ENCODE results near the gene FPGT.
A peak's percentile ranks its signal among the peaks of the same experiment; 100 is the strongest.

The FPGT gene

DNA sequence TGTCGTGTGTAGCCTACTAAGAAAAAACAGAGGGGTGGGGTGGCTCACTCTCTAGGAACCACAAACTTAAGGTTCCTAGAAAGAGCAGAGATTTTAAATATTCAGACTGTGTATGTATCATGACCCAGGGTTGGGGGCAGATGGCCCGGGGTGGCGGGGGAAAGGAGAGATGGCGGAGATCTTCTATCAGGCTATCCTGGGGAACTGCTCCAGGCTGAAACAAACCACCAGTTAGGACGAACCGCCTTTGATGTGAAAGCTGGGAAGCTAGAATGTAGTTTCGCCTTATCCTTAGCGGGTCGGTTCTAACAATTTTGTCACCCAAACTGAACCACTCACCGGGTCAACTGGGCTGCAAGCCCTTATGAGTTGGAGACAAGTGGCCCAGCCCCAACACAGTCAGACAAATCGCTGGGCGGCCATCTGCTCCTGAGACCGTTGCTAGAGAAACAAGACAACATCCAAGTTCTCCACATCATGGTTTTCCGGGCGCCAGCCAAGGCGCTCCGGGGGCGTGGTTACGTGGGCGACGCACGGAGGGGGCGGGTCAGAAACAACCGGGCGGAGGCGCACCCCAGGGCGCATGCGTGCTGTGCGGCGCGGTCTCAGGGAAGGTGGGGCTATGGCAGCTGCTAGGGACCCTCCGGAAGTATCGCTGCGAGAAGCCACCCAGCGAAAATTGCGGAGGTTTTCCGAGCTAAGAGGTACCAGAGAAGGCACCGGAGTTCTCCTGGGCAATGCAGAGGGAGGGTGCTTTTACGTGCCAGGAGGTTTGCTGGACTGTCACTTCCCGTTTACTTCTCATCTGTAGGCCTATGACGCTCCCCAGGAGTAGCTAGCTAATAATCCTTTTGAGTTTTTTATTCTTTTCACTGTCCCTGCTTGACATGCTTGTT, at the start of gene FPGT, which contains the start of gene LRRIQ3:
FPGT (plus strand) TSS at position 586 of the 896 bp plus-strand sequence; CDS start at position 623, 37 bp downstream.
LRRIQ3 (minus strand) TSS at position 520 of the 896 bp plus-strand sequence. CDS start 14,492 bp downstream, outside the sequence.
- Histone ChIP-seq H3K4me1 (ENCODE audit: control insufficient read depth, insufficient read depth, low read length) (no peaks in the 10 kb centered on the region), H3K27ac (ENCODE audit: extremely low read depth, low read depth, low read length) (peak within 1 kb of the TSS; percentile 38; the same call in 1 of the 2 replicates), H3K4me3 (ENCODE audit: low read depth, low read length) (peak within 1 kb of the TSS; percentile 82), H3K36me3 (ENCODE audit: control insufficient read depth in 2 of 2, insufficient read depth in 1 of 2, low read length in 2 of 2) (peaks cover 0 to 3% of the 10 kb centered on the region in 2 experiments; a peak in 1 of 3 replicates), H3K9me3 (ENCODE audit: control insufficient read depth, insufficient read depth, low read depth, low read length) (no peaks in the 10 kb centered on the region)
- POLR2A ChIA-PET = interaction anchor here (0.8 kb wide), 1 partner anchor 9 kb away, joined by 3 read pairs; no protein-coding TSS in a partner anchor
- CTCF ChIA-PET = no interaction called here
- TF ChIP-seq, protein P1, sequence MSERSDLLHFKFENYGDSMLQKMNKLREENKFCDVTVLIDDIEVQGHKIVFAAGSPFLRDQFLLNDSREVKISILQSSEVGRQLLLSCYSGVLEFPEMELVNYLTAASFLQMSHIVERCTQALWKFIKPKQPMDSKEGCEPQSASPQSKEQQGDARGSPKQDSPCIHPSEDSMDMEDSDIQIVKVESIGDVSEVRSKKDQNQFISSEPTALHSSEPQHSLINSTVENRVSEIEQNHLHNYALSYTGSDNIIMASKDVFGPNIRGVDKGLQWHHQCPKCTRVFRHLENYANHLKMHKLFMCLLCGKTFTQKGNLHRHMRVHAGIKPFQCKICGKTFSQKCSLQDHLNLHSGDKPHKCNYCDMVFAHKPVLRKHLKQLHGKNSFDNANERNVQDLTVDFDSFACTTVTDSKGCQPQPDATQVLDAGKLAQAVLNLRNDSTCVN (tag by site-specific recombination; optimal IDR thresholded peaks at IDR 0.05) = no peak
- 0 out of 2 replicates have a peak, but pooled peaks have one; percentile 18 for TF ChIP-seq YY1 (tag by site-specific recombination; IDR thresholded peaks at IDR 0.05)
- TF ChIP-seq, protein P2, sequence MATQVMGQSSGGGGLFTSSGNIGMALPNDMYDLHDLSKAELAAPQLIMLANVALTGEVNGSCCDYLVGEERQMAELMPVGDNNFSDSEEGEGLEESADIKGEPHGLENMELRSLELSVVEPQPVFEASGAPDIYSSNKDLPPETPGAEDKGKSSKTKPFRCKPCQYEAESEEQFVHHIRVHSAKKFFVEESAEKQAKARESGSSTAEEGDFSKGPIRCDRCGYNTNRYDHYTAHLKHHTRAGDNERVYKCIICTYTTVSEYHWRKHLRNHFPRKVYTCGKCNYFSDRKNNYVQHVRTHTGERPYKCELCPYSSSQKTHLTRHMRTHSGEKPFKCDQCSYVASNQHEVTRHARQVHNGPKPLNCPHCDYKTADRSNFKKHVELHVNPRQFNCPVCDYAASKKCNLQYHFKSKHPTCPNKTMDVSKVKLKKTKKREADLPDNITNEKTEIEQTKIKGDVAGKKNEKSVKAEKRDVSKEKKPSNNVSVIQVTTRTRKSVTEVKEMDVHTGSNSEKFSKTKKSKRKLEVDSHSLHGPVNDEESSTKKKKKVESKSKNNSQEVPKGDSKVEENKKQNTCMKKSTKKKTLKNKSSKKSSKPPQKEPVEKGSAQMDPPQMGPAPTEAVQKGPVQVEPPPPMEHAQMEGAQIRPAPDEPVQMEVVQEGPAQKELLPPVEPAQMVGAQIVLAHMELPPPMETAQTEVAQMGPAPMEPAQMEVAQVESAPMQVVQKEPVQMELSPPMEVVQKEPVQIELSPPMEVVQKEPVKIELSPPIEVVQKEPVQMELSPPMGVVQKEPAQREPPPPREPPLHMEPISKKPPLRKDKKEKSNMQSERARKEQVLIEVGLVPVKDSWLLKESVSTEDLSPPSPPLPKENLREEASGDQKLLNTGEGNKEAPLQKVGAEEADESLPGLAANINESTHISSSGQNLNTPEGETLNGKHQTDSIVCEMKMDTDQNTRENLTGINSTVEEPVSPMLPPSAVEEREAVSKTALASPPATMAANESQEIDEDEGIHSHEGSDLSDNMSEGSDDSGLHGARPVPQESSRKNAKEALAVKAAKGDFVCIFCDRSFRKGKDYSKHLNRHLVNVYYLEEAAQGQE (tag by site-specific recombination; IDR thresholded peaks at IDR 0.05) = peak; percentile 27; the same call in 1 of the 2 replicates
- TF ChIP-seq, protein P3, sequence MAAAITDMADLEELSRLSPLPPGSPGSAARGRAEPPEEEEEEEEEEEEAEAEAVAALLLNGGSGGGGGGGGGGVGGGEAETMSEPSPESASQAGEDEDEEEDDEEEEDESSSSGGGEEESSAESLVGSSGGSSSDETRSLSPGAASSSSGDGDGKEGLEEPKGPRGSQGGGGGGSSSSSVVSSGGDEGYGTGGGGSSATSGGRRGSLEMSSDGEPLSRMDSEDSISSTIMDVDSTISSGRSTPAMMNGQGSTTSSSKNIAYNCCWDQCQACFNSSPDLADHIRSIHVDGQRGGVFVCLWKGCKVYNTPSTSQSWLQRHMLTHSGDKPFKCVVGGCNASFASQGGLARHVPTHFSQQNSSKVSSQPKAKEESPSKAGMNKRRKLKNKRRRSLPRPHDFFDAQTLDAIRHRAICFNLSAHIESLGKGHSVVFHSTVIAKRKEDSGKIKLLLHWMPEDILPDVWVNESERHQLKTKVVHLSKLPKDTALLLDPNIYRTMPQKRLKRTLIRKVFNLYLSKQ (tag by site-specific recombination; IDR thresholded peaks at IDR 0.05; ENCODE audit: borderline replicate concordance) = no peak
- TF ChIP-seq ZNF302 (tag by site-specific recombination; IDR thresholded peaks at IDR 0.05; ENCODE audit: low read depth) = no peak
- TF ChIP-seq, protein P4, sequence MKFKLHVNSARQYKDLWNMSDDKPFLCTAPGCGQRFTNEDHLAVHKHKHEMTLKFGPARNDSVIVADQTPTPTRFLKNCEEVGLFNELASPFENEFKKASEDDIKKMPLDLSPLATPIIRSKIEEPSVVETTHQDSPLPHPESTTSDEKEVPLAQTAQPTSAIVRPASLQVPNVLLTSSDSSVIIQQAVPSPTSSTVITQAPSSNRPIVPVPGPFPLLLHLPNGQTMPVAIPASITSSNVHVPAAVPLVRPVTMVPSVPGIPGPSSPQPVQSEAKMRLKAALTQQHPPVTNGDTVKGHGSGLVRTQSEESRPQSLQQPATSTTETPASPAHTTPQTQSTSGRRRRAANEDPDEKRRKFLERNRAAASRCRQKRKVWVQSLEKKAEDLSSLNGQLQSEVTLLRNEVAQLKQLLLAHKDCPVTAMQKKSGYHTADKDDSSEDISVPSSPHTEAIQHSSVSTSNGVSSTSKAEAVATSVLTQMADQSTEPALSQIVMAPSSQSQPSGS (tag by site-specific recombination; IDR thresholded peaks at IDR 0.05; ENCODE audit: low read depth) = no peak
- TF ChIP-seq, protein P5, sequence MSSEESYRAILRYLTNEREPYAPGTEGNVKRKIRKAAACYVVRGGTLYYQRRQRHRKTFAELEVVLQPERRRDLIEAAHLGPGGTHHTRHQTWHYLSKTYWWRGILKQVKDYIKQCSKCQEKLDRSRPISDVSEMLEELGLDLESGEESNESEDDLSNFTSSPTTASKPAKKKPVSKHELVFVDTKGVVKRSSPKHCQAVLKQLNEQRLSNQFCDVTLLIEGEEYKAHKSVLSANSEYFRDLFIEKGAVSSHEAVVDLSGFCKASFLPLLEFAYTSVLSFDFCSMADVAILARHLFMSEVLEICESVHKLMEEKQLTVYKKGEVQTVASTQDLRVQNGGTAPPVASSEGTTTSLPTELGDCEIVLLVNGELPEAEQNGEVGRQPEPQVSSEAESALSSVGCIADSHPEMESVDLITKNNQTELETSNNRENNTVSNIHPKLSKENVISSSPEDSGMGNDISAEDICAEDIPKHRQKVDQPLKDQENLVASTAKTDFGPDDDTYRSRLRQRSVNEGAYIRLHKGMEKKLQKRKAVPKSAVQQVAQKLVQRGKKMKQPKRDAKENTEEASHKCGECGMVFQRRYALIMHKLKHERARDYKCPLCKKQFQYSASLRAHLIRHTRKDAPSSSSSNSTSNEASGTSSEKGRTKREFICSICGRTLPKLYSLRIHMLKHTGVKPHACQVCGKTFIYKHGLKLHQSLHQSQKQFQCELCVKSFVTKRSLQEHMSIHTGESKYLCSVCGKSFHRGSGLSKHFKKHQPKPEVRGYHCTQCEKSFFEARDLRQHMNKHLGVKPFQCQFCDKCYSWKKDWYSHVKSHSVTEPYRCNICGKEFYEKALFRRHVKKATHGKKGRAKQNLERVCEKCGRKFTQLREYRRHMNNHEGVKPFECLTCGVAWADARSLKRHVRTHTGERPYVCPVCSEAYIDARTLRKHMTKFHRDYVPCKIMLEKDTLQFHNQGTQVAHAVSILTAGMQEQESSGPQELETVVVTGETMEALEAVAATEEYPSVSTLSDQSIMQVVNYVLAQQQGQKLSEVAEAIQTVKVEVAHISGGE (tag by site-specific recombination; conservative IDR thresholded peaks at IDR 0.05; ENCODE audit: low read depth) = peak; percentile 52
- TF ChIP-seq MZF1 (tag by site-specific recombination; IDR thresholded peaks at IDR 0.05; ENCODE audit: borderline replicate concordance) = 0 out of 2 replicates have a peak, but pooled peaks have one; percentile 12
- TF ChIP-seq ZNF660 (tag by site-specific recombination; IDR thresholded peaks at IDR 0.05) = 0 out of 2 replicates have a peak, but pooled peaks have one; percentile 56
- TF ChIP-seq EGR2 (tag by site-specific recombination; IDR thresholded peaks at IDR 0.05; ENCODE audit: low read depth) = peak; percentile 89
- TF ChIP-seq ZBTB20 (tag by site-specific recombination; IDR thresholded peaks at IDR 0.05) = peak; percentile 47; the same call in 1 of the 2 replicates
- TF ChIP-seq ZBTB17 (tag by site-specific recombination; IDR thresholded peaks at IDR 0.05) = peak; percentile 78
- TF ChIP-seq ZNF610 (tag by site-specific recombination; IDR thresholded peaks at IDR 0.05; ENCODE audit: borderline replicate concordance) = peak; percentile 66; the same call in 1 of the 2 replicates
- TF ChIP-seq ZNF626 (tag by site-specific recombination; IDR thresholded peaks at IDR 0.05) = no peak
- TF ChIP-seq, protein P6, sequence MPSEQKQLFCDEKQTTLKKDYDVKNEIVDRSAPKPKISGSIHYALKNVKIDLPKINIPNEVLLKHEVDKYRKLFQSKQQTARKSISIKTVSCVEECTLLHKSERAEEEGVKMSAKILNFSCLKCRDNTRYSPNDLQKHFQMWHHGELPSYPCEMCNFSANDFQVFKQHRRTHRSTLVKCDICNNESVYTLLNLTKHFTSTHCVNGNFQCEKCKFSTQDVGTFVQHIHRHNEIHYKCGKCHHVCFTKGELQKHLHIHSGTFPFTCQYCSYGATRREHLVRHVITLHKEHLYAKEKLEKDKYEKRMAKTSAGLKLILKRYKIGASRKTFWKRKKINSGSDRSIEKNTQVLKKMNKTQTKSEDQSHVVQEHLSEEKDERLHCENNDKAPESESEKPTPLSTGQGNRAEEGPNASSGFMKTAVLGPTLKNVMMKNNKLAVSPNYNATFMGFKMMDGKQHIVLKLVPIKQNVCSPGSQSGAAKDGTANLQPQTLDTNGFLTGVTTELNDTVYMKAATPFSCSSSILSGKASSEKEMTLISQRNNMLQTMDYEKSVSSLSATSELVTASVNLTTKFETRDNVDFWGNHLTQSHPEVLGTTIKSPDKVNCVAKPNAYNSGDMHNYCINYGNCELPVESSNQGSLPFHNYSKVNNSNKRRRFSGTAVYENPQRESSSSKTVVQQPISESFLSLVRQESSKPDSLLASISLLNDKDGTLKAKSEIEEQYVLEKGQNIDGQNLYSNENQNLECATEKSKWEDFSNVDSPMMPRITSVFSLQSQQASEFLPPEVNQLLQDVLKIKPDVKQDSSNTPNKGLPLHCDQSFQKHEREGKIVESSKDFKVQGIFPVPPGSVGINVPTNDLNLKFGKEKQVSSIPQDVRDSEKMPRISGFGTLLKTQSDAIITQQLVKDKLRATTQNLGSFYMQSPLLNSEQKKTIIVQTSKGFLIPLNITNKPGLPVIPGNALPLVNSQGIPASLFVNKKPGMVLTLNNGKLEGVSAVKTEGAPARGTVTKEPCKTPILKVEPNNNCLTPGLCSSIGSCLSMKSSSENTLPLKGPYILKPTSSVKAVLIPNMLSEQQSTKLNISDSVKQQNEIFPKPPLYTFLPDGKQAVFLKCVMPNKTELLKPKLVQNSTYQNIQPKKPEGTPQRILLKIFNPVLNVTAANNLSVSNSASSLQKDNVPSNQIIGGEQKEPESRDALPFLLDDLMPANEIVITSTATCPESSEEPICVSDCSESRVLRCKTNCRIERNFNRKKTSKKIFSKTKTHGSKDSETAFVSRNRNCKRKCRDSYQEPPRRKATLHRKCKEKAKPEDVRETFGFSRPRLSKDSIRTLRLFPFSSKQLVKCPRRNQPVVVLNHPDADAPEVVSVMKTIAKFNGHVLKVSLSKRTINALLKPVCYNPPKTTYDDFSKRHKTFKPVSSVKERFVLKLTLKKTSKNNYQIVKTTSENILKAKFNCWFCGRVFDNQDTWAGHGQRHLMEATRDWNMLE (tag by site-specific recombination; conservative IDR thresholded peaks at IDR 0.05; ENCODE audit: low read depth) = 0 out of 2 replicates have a peak, but pooled peaks have one; percentile 10
- TF ChIP-seq ZNF335 (tag by site-specific recombination; conservative IDR thresholded peaks at IDR 0.05) = peak; percentile 54; the same call in 1 of the 2 replicates
